ENCODE results near the gene PHKA2.

DNA sequence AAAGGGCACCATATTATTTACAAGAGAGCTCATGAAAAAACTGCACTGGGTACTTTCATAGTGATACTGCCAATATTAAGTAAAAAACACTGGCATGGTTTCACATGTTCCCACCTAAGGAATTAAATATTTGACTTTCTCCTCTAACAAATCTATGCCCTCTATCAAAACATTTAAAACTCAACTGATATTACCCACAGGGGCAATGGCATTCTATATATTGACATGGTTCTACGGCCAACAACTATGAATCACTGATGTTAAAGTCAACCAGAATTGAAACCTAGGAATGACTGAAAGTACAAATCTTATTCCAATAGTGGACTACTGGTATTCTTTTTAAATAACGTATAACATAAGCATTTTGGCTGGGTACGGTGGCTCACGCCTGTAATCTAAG is 28.2 kb downstream of the PHKA2 start:
- TF ChIP-seq, protein P1, sequence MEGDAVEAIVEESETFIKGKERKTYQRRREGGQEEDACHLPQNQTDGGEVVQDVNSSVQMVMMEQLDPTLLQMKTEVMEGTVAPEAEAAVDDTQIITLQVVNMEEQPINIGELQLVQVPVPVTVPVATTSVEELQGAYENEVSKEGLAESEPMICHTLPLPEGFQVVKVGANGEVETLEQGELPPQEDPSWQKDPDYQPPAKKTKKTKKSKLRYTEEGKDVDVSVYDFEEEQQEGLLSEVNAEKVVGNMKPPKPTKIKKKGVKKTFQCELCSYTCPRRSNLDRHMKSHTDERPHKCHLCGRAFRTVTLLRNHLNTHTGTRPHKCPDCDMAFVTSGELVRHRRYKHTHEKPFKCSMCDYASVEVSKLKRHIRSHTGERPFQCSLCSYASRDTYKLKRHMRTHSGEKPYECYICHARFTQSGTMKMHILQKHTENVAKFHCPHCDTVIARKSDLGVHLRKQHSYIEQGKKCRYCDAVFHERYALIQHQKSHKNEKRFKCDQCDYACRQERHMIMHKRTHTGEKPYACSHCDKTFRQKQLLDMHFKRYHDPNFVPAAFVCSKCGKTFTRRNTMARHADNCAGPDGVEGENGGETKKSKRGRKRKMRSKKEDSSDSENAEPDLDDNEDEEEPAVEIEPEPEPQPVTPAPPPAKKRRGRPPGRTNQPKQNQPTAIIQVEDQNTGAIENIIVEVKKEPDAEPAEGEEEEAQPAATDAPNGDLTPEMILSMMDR (IDR thresholded peaks at IDR 0.05) = no peak
- no peak for TF ChIP-seq ZFX (IDR thresholded peaks at IDR 0.05; ENCODE audit: borderline replicate concordance)
